Gastroesophageal sphincter (tissue), 4 donors: ENCODE data around the gene C1QTNF12. TPM values are rescaled to one million over a fixed set of nuclear protein-coding genes. Genes with fewer than 3 reads are reported as not detected.

Source experiments
- ATAC-seq: fragments of 150-250 bp; one replicate; pipeline ENCODE4 v1.9.1; 2016; ENCODE audit warnings: mild to moderate bottlenecking, moderate library complexity
- H3K27ac ChIP-seq, 4 donors: fragments of 200-600 bp; sonication (generic) in 3 of 4; 1 replicate in 3 of 4; 2 replicates in 1 of 4; pipeline ENCODE4 v1.5.1; 2016 to 2019
- H3K27me3 ChIP-seq: fragments of 200-600 bp; sonication (generic); one replicate; pipeline ENCODE4 v1.5.1; 2019
- H3K36me3 ChIP-seq, 2 donors: fragments of 200-600 bp; sonication (generic); one replicate each; pipeline ENCODE4 v1.5.1; 2019; ENCODE audit warnings: control low read depth in 1 of 2
- H3K4me1 ChIP-seq, 3 donors: fragments of 200-600 bp; sonication (generic); 1 replicate in 2 of 3; 2 replicates in 1 of 3; pipeline ENCODE4 v1.5.1; 2016 to 2019; ENCODE audit warnings: control low read depth in 2 of 3
- H3K4me3 ChIP-seq, 2 donors: fragments of 200-600 bp; sonication (generic); one replicate each; pipeline ENCODE4 v1.5.1; 2019; ENCODE audit warnings: mild to moderate bottlenecking in 1 of 2, moderate library complexity in 1 of 2
- H3K9me3 ChIP-seq, 3 donors: fragments of 200-600 bp; sonication (generic); one replicate each; pipeline ENCODE4 v1.5.1; 2017 to 2019; ENCODE audit warnings: control low read depth in 2 of 3
- EP300 ChIP-seq: sonication (generic); formaldehyde crosslinking; IDR thresholded peaks from one replicate; pipeline ENCODE4 v1.6.1; 2017; ENCODE audit warnings: antibody characterized with exemption, mild to moderate bottlenecking
- POLR2A ChIP-seq, 2 donors: fragments of 450-650 bp; IDR thresholded peaks; one replicate each; pipeline ENCODE4 v1.6.1; 2017; ENCODE audit warnings: antibody characterized with exemption in 2 of 2, mild to moderate bottlenecking in 2 of 2, moderate library complexity in 1 of 2
- POLR2AphosphoS5 ChIP-seq: sonication (generic); formaldehyde crosslinking; IDR thresholded peaks from one replicate; pipeline ENCODE4 v1.6.1; 2017; ENCODE audit warnings: antibody characterized with exemption
- WGBS, 2 donors: methylation state at CpG; one replicate each; pipeline ENCODE4 v1.1.5; 2018; ENCODE audit warnings: low coverage in 1 of 2; 5-methylcytosine and 5-hydroxymethylcytosine counted together
- total RNA-seq, 4 donors: library from RNA; depleted of rRNA; stranded (reverse); fragments of >200 nt; gene quantifications; one replicate each; pipeline ENCODE4 v1.1.0, GENCODE V29; 2016
- TF ChIP-seq, protein P1 (sequence below), 4 experiments: fragments of 200-600 bp in 2 of 4; fragments of 450-650 bp in 2 of 4; sonication (generic) in 1 of 4; IDR thresholded peaks; one replicate each; pipeline ENCODE4 v1.5.1; 2017 to 2019; ENCODE audit warnings: antibody characterized with exemption in 4 of 4, mild to moderate bottlenecking in 2 of 4, moderate library complexity in 2 of 4

Gene C1QTNF12
- total RNA-seq, 4 donors from 2014 or later: 0.96 to 2.8 (median 1.7) TPM

DNA sequence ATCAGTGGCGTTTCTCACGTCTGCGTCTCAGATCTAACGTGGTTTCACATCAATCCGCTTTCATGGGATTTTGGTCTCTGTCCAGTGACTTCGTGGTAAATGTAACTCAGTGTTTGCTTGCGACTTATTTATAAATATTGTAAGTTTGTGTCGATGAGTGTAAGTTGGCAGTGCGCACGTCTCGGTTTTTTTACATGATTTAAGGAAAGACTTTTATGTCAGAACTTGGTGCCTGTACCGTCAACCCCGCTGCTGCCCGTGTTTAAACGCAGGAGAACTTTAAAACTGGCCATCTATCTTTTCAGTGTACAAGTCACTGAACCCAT lies 13.0 kb downstream of the C1QTNF12 start:
- Histone ChIP-seq H3K27ac (no peak overlapping the region), H3K36me3 (peaks cover 0 to 32% of the 10 kb centered on the region in 2 donors), H3K4me3 (no peak overlapping the region), H3K27me3 (peaks cover 14% of the 10 kb centered on the region), H3K9me3 (peaks cover 0 to 4% (median 0%) of the 10 kb centered on the region in 3 donors), H3K4me1 (peaks cover 0 to 61% (median 30%) of the 10 kb centered on the region in 3 donors)
- 96% methylated on average over 15 of the region's 15 CpGs; no CpG with 5 or more reads in 1 of the 2 donors for WGBS, 2 donors
- no peak for TF ChIP-seq POLR2A (IDR thresholded peaks at IDR 0.05)
- no peak for TF ChIP-seq POLR2AphosphoS5
- no peak for TF ChIP-seq EP300
- TF ChIP-seq, protein P1, sequence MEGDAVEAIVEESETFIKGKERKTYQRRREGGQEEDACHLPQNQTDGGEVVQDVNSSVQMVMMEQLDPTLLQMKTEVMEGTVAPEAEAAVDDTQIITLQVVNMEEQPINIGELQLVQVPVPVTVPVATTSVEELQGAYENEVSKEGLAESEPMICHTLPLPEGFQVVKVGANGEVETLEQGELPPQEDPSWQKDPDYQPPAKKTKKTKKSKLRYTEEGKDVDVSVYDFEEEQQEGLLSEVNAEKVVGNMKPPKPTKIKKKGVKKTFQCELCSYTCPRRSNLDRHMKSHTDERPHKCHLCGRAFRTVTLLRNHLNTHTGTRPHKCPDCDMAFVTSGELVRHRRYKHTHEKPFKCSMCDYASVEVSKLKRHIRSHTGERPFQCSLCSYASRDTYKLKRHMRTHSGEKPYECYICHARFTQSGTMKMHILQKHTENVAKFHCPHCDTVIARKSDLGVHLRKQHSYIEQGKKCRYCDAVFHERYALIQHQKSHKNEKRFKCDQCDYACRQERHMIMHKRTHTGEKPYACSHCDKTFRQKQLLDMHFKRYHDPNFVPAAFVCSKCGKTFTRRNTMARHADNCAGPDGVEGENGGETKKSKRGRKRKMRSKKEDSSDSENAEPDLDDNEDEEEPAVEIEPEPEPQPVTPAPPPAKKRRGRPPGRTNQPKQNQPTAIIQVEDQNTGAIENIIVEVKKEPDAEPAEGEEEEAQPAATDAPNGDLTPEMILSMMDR (IDR thresholded peaks at IDR 0.05): no peak
- ATAC-seq: no peak

DNA sequence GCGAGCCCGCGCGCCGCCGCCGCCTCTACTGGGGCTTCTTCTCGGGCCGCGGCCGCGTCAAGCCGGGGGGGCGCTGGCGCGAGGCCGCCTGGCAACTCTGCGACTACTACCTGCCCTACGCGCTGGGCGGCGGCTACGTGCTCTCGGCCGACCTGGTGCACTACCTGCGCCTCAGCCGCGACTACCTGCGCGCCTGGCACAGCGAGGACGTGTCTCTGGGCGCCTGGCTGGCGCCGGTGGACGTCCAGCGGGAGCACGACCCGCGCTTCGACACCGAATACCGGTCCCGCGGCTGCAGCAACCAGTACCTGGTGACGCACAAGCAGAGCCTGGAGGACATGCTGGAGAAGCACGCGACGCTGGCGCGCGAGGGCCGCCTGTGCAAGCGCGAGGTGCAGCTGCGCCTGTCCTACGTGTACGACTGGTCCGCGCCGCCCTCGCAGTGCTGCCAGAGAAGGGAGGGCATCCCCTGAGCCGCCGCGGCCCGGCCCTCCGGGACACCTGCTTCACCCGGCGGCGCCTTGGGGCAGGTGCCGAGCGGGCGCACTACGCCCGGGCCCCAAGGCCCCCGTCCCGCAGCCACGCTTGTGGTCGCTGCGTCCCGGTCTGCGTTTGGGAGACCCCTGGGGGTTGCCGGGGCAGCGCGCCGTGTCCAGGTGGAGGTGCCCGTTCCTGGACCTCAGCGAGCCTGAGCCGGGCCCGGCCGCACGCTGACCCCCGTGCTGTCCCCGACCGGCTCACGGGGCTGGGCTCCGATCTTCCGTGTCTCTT lies 13.5 kb downstream of the C1QTNF12 start:
- peaks cover 0 to 4% (median 0%) of the 10 kb centered on the region in 3 donors for H3K9me3 ChIP-seq
- peak overlapping the region in 1 of 2 donors; percentile 99 for H3K4me3 ChIP-seq
- no peak for ATAC-seq
- H3K27me3 ChIP-seq: peaks cover 9% of the 10 kb centered on the region
- peak overlapping the region in 1 of 4 donors; percentile 44 for H3K27ac ChIP-seq
- peaks cover 0 to 38% of the 10 kb centered on the region in 2 donors for H3K36me3 ChIP-seq
- TF ChIP-seq POLR2AphosphoS5: no peak
- TF ChIP-seq, protein P1 (IDR thresholded peaks at IDR 0.05): no peak
- no peak for TF ChIP-seq EP300
- no peak for TF ChIP-seq POLR2A (IDR thresholded peaks at IDR 0.05)
- WGBS, 2 donors: 96% methylated on average over 6 of the region's 98 CpGs; no CpG with 5 or more reads in 1 of the 2 donors
- peaks cover 0 to 66% (median 29%) of the 10 kb centered on the region in 3 donors for H3K4me1 ChIP-seq

DNA sequence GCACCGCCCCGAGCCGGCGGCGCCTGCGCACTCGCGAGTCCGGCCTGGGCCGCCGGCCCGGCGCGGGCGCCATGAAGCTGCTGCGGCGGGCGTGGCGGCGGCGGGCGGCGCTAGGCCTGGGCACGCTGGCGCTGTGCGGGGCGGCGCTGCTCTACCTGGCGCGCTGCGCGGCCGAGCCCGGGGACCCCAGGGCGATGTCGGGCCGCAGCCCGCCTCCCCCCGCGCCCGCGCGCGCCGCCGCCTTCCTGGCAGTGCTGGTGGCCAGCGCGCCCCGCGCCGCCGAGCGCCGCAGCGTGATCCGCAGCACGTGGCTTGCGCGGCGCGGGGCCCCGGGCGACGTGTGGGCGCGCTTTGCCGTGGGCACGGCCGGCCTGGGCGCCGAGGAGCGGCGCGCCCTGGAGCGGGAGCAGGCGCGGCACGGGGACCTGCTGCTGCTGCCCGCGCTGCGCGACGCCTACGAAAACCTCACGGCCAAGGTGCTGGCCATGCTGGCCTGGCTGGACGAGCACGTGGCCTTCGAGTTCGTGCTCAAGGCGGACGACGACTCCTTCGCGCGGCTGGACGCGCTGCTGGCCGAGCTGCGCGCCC lies 14.2 kb downstream of the C1QTNF12 start, which contains the start of gene B3GALT6:
TSS of gene B3GALT6 (plus strand) at position 30 of the 588 bp plus-strand sequence. CDS start at position 72, 42 bp downstream.
- TF ChIP-seq POLR2A (IDR thresholded peaks at IDR 0.05): peak in 1 of 2 donors; percentile 30
- TF ChIP-seq, protein P1 (IDR thresholded peaks at IDR 0.05): no peak
- TF ChIP-seq EP300: no peak
- no peak for TF ChIP-seq POLR2AphosphoS5
- H3K36me3 ChIP-seq: peaks cover 0 to 44% of the 10 kb centered on the region in 2 donors
- H3K27ac ChIP-seq: peak within 1 kb of the TSS; percentile 72 to 96 (median 94)
- no CpG with 5 or more reads among the region's 100 CpGs for WGBS, 2 donors
- H3K27me3 ChIP-seq: peaks cover 2% of the 10 kb centered on the region
- ATAC-seq: no peak
- H3K4me1 ChIP-seq: peaks cover 0 to 66% (median 23%) of the 10 kb centered on the region in 3 donors
- H3K9me3 ChIP-seq: peaks cover 0 to 4% (median 0%) of the 10 kb centered on the region in 3 donors
- H3K4me3 ChIP-seq: peak within 1 kb of the TSS; percentile 87 to 99

DNA sequence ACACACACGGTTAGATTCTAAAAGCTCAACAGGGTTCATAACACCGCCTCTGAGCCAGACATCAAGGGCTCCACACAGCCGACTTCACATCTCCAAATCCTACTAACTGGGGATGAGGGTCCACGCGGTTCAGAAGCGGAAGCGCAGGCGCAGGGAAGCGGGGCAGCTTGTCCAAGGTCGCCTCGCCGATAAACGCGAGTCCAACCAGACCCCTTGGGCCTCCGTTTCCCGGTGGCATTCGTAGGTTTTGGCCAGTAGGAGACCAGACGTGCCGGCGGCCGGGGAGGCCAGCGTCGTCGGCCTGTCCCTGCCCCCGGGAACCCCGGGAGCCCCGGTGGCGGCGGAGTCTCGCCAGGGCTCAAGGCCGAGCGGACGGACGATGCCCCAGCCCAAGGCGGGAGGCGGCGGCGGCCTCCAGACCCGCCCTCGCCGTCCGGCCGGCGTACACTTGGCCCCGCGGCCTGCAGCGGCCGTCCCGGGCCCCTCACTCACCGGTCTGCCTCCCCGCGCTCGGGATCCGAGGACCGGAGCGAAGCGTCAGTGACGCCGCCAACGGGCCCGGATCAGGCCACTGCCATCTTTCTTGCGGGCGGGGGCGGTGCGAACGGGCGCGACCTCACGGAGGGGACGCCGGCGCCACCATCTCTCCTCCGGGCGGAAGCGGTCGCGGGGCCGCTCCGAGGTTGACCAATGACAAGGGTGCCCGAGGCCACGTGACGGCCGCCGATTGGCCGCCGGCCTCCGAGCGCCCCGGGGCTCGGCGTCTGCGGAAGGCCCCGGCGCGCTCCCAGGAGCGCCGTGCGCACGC lies 14.9 kb downstream of the C1QTNF12 start, which contains the start of gene SDF4:
TSS of gene SDF4 (minus strand) at position 602 of the 808 bp plus-strand sequence. CDS start 3,229 bp downstream, outside the sequence.
- TF ChIP-seq POLR2AphosphoS5 (peak; percentile 76), POLR2A (IDR thresholded peaks at IDR 0.05) (peak in 1 of 2 donors; percentile 42), EP300 (no peak)
- TF ChIP-seq, protein P1 (IDR thresholded peaks at IDR 0.05): no peak
- 2% methylated on average over 9 of the region's 99 CpGs; no CpG with 5 or more reads in 1 of the 2 donors for WGBS, 2 donors

More for the DNA sequence above, 14.9 kb downstream of the C1QTNF12 start, which contains the start of gene SDF4:
- peaks cover 0 to 51% of the 10 kb centered on the region in 2 donors for H3K36me3 ChIP-seq
- H3K27me3 ChIP-seq: no peaks in the 10 kb centered on the region
- peaks cover 0 to 4% (median 0%) of the 10 kb centered on the region in 3 donors for H3K9me3 ChIP-seq
- H3K4me3 ChIP-seq: peak within 1 kb of the TSS; percentile 87 to 99
- ATAC-seq: peak; percentile 98
- peaks cover 0 to 65% (median 23%) of the 10 kb centered on the region in 3 donors for H3K4me1 ChIP-seq
- H3K27ac ChIP-seq: peak within 1 kb of the TSS; percentile 72 to 96 (median 94)
